Stimulated activated CD8-positive, alpha-beta memory T cell treated with anti-CD3 and anti-CD28 coated beads, Interleukin-2, amount 100 ng/mL, for 1 hour (primary cell): ENCODE data around the gene MAPKBP1.

Experiments
- DNase-seq, 2 donors: peaks; one replicate each; pipeline ENCODE4 v3.0.0-alpha.2; 2020; ENCODE audit warnings: low read depth in 2 of 2

The MAPKBP1 gene

DNA sequence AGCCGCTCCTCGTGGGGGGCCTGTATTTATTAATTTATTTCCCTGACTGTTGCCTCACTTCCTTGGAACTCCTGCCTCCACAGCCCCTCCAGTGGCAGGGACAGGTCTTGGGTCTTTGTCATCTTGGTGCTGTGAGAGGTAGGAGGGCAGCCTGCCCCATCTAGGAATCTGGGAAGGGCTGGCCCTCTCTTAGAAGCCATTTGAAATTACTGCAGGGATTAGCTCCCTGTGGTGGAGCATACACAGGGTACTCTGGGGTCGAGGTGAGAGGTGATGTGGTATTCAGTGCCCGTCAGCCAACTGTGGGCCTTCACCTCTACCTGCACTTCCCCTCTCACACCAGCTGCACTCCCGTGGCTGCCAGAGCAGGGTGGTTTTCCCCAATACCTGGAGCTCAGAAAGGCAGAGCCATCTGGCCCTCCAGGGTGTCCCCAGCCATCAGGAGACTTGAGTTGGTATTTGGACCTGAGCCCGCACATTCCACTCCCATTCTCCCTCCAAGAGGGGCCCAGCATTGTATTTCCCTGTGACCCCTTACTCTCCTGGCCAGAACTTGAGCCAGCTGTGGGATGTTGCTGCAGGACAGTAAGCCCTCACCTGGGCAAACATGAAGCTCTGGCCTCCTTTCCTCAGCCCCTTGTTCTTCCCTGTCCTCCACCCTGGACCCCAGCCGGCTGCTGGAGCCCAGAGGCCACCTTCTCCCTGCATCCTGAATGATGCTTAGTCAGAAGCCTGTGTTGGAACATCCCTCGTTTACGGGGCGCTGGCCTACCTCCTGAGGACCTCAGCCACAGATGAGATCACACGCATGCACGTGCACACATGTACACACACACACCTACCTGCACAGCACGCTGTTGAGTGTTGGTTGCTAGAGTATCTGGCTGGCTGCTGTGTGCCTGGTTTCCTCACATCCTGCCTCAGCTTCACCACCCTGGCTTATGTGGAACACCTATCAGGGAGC, 51.6 kb downstream of the MAPKBP1 start:
- DNase-seq, result no peak

DNA sequence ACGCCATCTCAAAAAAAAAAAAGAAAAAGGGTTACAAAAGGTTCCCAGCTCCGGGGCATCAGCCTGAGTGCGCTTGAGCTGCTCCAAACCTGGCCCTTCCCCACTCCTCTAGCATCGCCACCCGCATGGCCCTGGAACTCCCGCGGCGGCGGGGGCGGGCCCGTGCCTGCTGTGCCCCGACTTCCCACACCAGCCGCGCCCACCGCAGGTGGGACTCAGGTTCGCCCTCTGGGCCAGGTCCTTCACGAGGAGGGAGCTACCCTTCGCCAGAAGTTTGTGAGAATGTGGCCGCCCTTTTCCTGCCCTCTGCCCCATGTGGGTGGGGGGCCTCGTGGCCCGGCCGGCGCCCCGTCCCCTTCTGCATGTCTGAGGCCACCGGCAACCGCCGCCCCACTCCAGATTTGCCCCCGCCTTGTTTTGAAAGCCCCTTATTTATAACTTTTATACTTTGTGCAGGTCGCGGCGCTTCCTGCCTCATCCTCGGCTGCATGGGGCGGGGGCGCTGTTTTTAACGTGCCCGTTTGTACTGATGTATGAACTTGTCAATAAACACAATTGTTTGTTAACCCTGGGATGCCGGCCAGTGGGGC, 53.1 kb downstream of the MAPKBP1 start:
- DNase-seq, result no peak

DNA sequence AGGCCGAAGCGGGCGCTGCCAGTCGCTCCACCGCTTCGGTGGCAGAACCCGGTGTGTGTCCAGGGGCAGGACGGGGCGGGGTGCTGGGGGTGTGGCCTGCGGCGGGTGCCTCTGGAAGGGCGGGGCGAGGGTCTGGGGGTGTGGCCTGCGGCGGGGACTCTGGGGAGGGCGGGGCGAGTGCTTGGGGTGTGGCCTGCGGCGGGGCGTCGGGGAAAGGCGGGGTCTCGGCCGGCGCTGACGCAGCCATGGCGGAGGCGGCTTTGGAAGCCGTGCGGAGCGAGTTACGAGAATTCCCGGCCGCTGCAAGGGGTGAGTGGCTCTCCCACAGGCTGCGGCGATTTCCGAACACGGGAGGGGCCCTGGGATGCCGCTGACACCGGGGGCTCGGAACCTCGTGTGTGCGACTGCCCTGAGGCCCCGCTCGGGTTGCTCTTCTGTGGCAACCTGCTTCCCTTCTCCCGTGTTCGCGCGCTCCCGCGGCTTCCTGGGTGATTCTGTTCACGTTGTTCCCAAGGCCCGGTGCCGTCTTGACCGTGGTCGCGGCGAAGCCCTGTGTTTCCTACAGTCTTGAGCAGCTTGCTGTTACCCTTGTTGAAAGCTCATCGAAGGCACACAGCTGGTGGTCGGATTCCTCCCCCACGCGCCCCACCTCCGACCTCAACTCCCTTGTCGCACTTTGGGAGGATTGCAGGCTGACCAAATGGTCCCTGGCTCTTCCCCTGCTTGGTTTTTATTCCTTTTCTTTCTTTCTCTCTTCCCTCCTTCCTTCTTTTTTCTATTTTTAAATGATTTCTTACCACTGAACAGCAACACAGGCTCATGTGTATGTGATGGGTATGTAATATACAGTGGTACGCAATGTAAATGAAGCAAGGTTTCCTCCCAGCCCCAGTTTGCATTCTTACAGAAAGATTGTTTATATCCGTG, 53.9 kb downstream of the MAPKBP1 start, which contains the start of gene JMJD7:
Gene JMJD7, plus strand, starts transcription at position 213 of the 927 bp plus-strand sequence. Its CDS starts 33 bp downstream, at position 246.
- DNase-seq, result peak; percentile 92 to 97

DNA sequence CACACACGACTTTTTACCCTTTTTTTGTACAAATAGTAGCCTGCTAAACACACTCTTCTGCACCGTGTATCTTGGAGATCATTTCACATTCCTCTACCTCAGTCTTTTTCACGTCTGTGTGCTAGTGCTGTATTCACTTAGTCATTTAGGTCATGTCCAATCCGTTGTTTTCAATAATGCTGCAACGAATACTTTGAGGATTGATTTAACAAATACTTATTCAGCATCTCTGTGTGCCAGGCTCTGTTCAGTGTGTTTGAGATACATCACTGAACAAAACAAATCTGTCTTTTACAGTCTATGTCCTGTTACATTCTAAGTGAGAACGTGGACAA, 54.5 kb downstream of the MAPKBP1 start:
- no peak for DNase-seq

DNA sequence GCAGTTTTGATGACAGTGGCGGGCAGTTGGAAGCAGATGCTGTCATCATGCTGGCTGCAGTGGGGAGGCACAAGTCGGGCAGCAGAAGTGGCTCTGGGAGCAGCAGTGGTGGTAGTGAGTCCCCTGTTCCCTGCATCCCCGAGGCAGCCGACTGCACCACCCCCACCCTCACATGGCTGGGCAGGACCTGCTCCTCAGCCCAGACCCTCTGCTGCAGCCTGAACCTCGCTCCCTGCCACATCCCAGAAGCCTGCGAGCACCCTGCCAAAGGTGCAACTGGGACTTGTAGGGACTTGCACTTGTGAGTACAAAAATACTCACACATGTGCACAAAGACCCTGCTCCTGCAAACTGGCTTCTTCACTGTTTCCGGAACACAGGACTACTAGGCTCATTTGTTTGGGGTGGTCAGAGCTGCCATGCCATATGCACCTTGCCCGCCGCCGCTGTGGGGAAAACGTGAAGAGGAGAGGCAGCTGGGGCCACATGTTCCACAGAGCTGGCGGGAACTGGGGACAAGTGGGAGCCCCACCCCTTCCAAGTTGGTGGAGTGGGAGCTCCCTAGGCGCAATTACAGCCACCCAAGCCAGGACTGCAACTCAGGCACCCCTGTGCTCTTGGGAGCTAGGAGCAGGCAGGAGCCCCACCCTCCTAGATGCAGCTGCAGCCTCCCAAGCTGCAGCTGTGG, 55.8 kb downstream of the MAPKBP1 start:
- no peak for DNase-seq

DNA sequence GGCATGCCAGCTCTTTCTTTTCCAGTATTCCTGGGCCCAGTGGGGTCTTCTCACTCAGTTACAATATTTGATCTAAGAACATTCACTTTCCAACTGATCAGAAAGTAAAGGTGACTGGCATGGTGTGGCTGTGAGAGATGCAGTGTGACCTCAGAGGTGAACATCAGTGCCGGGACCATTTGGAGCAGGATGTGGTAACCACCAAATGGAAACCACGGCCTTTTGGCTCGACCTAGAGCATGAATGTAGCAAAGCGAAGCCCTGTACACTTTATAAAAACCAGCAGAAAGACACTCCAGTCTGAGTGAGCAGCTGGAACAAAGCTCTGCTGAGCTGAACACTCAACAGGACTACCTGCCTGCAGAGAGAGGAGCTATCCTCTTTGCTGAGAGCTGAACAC, 57.0 kb downstream of the MAPKBP1 start:
- peak in 1 of 2 donors; percentile 14 for DNase-seq

DNA sequence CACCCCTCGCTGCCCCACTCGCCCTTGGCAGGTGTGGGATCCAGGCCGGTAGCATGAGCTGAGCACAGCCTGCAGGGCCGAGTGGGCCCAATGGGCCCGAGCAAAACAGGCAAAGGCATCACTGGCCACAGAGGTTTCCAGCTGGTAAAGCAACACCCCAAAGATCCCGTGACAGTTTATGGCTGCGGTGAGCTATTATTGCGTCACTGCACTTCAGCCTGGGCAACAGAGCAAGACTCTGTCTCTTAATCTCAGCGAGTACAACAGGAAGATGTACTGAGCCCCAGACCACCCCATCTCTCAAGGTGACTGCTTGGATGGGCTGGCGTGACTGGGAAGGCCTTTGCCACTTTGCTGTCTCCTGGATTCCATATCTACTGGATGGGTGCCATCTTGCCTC, 57.9 kb downstream of the MAPKBP1 start:
- DNase-seq, result no peak

DNA sequence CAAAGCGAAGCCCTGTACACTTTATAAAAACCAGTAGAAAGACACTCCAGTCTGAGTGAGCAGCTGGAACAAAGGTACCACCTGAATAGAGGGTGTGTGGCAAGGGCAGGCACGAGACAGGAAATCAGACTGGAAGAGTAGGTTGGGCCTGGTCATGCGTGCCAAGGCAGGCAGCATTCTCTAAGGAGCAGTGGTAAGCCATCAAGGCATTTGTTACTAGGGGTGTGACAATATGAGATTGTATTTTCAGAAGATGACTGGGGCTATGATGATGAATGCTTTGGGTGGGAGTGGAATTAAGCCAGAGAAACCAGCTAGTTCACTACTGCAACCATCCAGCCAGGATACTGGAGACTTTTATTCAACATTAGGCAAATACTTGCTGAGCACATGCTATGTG, 58.6 kb downstream of the MAPKBP1 start:
- DNase-seq, result no peak

DNA sequence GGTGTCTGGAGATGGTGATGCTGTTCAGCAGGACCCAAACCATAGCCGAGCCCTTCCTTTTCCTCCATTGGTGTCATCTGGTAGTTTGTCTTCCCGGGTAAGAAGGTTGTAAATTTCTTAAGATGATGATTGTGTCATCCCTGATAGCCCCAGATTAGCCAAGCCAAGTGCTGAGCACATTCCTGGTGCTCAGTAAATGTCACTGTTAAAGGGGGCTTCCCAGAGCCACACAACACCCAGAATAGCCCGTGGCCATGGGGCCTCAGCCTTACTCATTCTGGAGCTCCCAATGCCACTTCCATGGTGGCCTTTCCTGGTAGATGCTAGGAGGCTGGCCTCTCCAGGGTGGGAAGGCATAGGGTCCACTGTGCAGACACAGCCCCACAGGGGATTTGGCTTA, 59.8 kb downstream of the MAPKBP1 start:
- no peak for DNase-seq

DNA sequence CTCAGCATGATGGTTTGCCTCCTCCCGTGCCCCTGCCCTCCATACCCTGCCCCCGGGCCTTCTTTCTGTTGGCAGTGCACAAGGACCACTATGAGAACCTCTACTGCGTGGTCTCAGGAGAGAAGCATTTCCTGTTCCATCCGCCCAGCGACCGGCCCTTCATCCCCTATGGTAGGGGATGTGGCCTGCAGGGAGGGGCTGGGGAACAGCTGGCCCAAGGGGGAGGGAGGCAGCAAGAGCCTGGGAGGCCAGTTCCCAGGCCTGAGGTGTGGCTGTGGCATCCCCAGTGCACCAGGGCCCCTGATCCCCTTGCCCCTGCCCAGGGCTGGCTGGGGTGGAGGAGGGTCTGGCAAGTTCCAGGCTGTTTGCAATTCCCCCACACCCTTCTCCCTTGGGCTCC, 61.8 kb downstream of the MAPKBP1 start:
- DNase-seq, result no peak

DNA sequence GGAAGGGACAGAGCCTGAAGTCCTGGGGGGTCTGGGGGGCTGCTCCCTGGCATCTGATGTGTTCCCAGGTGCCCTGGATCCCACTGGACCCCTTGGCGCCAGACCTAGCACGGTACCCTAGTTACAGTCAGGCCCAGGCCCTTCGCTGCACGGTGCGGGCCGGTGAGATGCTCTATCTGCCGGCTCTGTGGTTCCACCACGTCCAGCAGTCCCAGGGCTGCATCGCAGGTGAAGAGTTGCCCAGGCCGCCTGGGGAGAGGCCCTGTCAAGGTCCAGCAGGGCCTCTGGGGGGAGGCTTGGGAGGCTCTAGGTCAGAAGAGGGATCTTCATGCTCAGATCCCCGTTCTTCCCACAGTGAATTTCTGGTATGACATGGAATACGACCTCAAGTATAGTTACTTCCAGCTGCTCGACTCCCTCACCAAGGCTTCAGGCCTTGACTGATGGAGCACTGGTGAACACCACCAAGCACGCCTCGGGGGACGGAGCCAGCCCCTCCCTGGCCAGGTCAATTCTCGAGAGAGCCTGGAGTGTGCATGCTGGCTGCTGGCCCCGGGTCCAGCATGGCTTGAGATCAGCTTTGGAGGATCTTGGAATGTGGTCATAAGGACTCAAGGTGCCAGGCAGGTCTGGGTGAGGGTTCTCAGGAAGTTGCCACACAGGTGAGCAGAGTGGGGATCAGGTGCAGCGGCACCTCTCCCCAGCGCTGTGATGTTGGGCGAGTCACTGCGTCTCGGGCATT, 62.6 kb downstream of the MAPKBP1 start:
- no peak for DNase-seq

DNA sequence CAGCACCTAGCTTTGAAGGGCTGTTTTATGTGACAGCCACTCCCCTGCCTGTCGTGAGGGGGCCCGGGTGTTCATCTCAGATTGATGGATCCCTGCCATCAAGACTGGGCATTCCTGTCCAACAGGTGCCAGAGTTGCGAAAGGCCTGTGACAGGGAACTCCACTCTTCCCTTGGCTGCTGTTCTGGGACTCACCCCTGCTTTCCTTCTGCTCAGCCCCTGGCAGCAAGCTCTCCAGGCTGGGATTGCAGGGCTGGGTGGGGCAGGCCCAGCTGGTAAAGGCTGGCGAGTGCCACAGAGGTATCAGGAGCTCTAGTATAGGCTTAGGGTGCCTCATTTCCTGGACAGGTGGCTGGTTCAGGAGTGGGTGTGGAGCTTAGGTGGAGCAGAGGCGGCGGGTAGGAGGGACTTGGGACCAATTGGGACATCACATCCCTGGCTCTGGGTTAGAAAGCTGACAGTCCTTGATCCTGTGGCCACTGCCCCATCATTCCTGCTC, 64.2 kb downstream of the MAPKBP1 start, which contains the start of gene PLA2G4B:
Gene PLA2G4B, plus strand, starts transcription at position 448 of the 498 bp plus-strand sequence. CDS start 67 bp downstream, outside the sequence.
- no peak for DNase-seq

DNA sequence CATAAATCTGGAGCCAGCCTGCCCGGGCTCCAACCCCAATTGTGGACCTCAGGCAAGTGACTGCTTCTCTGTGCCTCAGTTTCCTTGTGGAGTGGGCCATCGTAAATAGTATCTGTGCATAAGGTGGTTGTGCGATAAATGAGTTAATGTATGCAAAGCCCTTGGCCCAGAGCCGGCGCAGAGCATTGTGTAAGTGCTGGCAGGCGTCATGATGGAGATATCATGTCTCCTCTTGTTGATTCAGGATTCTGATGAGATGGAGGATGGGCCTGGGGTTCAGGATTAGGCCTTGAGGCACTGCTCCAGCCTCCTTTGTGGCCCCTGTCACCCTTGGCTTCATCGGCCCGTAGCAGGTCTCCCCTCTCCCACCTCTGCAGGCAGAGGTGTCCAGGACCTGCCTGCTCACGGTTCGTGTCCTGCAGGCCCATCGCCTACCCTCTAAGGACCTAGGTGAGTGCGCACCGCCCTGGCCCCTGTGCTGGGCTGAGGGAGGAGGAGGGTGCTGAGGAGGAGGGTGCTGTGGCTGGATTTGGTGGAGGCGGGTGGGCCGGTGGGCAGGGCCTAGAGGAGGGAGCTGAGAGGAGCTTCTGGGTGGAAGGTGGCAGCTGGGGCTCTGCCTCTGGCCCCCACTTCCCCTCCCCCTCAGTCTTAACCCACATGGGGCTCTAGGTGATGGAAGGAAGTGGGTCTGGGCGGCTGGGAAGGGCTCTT, 65.7 kb downstream of the MAPKBP1 start:
- no peak for DNase-seq

DNA sequence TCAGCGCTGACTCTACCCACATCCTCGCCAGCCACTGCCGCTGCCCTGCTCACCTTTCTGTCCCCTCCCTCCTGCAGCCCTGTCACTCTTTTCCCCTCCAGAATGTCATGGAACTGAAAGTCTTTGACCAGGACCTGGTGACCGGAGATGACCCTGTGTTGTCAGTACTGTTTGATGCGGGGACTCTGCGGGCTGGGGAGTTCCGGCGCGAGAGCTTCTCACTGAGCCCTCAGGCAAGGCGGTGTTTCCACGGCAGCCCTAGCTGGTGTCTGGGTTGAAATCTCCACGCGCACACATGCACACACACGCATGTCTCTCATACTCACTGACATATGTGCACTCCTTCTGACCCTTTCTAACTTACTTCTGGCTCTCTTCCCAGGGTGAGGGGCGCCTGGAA, 66.4 kb downstream of the MAPKBP1 start:
- no peak for DNase-seq

DNA sequence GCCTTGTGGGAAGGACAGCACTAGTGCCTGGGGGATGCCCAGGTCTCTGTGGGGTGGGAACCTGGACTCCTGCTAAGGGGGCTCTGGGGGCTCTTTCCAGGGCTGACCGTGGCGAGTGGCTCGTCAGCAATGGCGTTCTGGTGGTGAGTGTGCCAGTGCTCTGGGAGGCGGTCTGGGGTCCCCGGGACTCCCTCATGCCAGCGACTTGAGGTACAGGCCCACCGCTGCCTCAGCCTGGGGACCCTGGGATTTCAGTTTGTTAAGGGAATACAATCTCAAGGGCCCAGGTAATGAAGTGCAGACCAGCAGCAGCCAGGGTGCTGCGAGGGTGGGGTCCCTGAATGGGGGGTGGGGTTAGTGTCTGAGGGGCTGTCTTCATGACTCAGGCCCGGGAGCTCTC, 66.8 kb downstream of the MAPKBP1 start:
- DNase-seq, result no peak

DNA sequence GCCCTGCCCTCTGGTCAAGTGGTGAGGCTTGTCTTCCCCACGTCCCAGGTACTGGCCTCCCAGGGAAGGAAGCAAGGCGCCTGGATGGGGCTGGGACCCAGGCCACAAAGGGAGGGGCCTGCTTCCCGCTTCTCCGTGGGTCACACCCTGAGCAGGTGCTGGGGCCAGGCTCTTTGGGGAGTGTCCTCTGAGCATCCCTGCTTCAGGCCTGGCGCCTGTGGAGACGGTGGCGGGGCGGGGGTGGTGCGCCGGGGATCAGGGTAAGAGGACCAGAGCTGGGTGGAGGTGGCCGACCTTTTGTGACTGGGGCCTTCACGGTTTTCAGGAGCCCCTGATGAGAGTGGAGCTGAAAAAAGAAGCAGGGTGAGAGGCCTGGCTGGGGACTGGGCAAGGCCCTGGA, 67.9 kb downstream of the MAPKBP1 start:
- DNase-seq, result no peak

DNA sequence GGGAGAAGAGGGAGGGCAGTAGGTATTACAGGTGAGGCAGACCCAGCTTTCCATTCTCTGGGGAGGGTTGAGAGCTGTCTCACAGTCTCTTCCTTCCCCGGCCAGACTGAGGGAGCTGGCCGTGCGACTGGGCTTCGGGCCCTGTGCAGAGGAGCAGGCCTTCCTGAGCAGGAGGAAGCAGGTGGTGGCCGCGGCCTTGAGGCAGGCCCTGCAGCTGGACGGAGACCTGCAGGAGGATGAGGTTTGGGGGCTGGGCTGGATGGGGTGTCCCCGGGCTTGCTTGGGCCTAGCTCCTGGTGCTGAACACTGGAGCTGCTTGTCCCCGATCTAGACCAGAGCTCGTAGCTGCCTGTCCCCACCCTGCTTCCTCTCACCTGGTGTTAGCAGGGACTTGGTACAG, 69.3 kb downstream of the MAPKBP1 start:
- DNase-seq, result no peak

DNA sequence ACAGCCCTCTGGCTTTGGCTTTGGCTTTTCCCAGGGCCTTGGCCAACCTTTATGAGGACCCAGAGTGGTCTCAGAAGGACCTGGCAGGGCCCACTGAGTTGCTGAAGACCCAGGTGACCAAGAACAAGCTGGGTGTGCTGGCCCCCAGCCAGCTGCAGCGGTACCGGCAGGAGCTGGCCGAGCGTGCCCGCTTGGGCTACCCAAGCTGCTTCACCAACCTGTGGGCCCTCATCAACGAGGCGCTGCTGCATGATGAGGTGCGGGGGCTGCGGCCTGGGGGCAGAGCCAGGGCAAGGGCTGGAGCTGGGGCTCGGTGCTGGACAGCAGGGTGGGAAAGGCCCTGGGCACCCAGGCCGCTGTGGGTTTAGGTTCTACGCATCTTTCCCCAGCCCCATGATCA, 70.5 kb downstream of the MAPKBP1 start:
- DNase-seq, result no peak

DNA sequence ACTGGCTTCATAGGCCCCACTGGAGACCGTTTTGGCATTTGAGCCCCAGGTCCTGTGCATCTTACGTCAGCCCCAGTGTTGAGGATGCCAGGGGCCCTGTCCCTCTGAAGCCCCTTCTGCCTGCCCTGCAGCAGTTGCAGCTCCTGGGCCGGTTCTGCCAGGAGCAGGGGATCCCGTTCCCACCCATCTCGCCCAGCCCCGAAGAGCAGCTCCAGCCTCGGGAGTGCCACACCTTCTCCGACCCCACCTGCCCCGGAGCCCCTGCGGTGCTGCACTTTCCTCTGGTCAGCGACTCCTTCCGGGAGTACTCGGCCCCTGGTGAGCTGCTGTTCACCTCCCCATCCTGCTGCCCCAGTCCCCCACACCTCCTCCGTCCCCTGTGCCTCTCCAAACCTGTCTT, 72.9 kb downstream of the MAPKBP1 start:
- no peak for DNase-seq

DNA sequence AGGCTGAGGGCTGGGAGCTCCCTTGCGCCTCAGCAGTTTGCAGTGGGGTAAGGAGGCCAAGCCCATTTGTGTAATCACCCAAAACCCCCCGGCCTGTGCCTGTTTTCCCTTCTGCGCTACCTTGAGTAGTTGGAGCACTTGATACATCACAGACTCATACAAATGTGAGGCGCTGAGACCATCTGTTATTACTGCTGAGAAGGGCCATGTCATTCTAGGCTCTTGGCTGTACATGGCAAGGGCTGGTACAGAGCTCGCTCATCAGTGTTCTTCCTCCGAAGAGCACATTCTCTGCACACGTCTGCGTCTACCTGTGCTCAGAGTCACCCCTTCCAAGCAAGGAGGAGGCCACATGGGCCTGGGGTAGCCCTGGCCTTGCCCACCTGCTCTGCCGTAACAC, 73.7 kb downstream of the MAPKBP1 start:
- DNase-seq, result no peak
